GM10248 (cell line): ENCODE results near the gene ZBTB4.

Experiments
- CTCF ChIA-PET: fragments of 300-600 bp; sonication (Branson Sonifier 250); formaldehyde crosslinking; extraction: SDS; loops from one replicate; lab custom pipeline; 2021; ENCODE audit warnings: antibody characterized with exemption; lab: Yijun Ruan, JAX
- POLR2A ChIA-PET: fragments of 350-650 bp; sonication (Branson Sonifier 250); formaldehyde crosslinking; extraction: SDS; loops from one replicate; lab custom pipeline; 2020; ENCODE audit warnings: antibody characterized with exemption; lab: Yijun Ruan, JAX
- DNase-seq: peaks from one replicate; pipeline ENCODE4 v3.0.0; 2012; ENCODE audit errors: extremely low spot score
- CTCF ChIP-seq: IDR thresholded peaks from 2 replicates; pipeline ENCODE4 v1.5.1; 2012; ENCODE audit warnings: mild to moderate bottlenecking, low read depth; ENCODE audit errors: extremely low read depth, missing control alignments, control extremely low read depth

Gene ZBTB4

GRCh38 chr17:7497228-7497627, 17.8 kb upstream of the ZBTB4 start:
- TF ChIP-seq CTCF: no peak
- DNase-seq: no peak
- CTCF ChIA-PET: interaction anchor here (1.2 to 2.1 kb wide), 2 partner anchors 11 to 99 kb away, joined by 4 to 7 read pairs; no protein-coding TSS in a partner anchor
- POLR2A ChIA-PET: interaction anchor here (1.0 kb wide), 1 partner anchor 10 kb away, joined by 3 read pairs; no protein-coding TSS in a partner anchor

DNA sequence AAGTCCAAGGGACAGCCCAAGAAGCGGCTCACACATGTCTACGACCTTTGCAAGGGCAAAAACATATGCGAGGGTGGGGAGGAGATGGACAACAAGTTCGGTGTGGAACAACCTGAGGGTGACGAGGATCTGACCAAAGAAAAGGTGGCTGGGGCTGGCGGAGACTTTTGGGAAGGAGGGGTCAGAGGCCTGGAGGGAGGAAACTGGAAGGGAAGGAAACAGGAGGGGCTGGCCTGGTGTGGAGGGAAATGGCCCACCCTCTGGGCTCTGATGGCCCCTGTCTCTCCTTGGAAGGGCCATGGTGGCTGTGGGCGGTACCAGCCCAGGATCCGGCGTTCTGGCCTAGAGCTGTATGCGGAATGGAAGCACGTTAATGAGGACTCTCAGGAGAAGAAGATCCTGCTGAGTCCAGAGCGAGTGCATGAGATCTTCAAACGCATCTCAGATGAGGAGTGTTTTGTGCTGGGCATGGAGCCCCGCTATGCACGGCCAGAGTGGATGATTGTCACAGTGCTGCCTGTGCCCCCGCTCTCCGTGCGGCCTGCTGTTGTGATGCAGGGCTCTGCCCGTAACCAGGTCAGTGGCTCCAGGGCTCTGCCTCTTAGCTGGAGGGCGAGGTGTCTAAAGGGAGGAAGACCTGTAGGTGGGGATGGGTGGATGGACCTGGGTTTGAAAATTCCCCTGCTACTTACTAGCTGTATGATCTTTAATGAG, 17.2 kb upstream of the ZBTB4 start:
- CTCF ChIA-PET: interaction anchor here (1.2 to 2.1 kb wide), 2 partner anchors 11 to 98 kb away, joined by 4 to 7 read pairs; no protein-coding TSS in a partner anchor
- POLR2A ChIA-PET: interaction anchor here (1.0 kb wide), 1 partner anchor 9 kb away, joined by 3 read pairs; no protein-coding TSS in a partner anchor
- no peak for TF ChIP-seq CTCF
- no peak for DNase-seq

- ChIA-PET POLR2A (interaction anchor here (1.2 kb wide), 1 partner anchor 11 kb away, joined by 3 read pairs; the partner anchor contains the start of gene POLR2A), CTCF (interaction anchor here (2.1 kb wide), 1 partner anchor 12 kb away, joined by 7 read pairs; no protein-coding TSS in a partner anchor)
- no peak for TF ChIP-seq CTCF
- DNase-seq: no peak
Observed at GRCh38 chr17:7495906-7496434, 16.5 kb upstream of the ZBTB4 start.

- no peak for TF ChIP-seq CTCF
Observed at GRCh38 chr17:7493941-7494340, 14.5 kb upstream of the ZBTB4 start.

DNA sequence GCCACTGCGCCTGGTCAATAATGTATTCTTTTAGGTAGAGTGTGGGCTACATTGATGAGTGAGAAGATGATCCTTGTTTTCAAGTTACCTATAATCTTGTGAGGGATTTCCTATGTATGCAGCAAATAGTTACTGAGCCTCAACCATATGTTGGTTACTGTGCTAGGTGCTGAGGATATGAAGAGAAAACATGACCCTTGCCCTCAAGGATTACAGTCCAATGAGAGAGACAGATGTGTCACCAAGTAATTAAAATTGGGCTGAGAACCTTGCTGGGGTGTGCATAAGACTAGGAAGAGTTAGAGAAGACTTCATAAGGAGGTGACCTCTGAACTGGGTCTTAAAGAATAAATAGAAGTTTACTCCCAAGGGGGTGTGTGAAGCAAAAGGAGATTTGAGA, 12.2 kb upstream of the ZBTB4 start:
- ChIA-PET POLR2A (interaction anchor here (0.6 kb wide), 1 partner anchor 87 kb away, joined by 3 read pairs; the partner anchor contains the start of gene TMEM256), CTCF (interaction anchor here (3.2 kb wide), 1 partner anchor 69 kb away, joined by 13 read pairs; the partner anchor contains the start of gene SENP3)
- DNase-seq: no peak
- no peak for TF ChIP-seq CTCF

More at GRCh38 chr17:7493941-7494340, 14.5 kb upstream of the ZBTB4 start:
- ChIA-PET POLR2A (no interaction called here), CTCF (interaction anchor here (3.2 kb wide), 1 partner anchor 67 kb away, joined by 13 read pairs; the partner anchor contains the start of gene SENP3)
- no peak for DNase-seq

GRCh38 chr17:7490144-7490543, 10.7 kb upstream of the ZBTB4 start:
- POLR2A ChIA-PET: interaction anchor here (1.2 kb wide), 1 partner anchor 11 kb away, joined by 3 read pairs; the partner anchor contains the start of gene ZBTB4
- CTCF ChIA-PET: interaction anchor here (1.3 kb wide), 1 partner anchor 70 kb away, joined by 7 read pairs; no protein-coding TSS in a partner anchor
- no peak for TF ChIP-seq CTCF
- DNase-seq: no peak
